ENCODE data around the gene LLGL2. TPM values are rescaled to one million over a fixed set of nuclear protein-coding genes. Genes with fewer than 3 reads are reported as not detected.

LLGL2 gene
- total RNA-seq, 4 donors from 2014 or later = 35.6 to 73.5 (median 53.8) TPM

DNA sequence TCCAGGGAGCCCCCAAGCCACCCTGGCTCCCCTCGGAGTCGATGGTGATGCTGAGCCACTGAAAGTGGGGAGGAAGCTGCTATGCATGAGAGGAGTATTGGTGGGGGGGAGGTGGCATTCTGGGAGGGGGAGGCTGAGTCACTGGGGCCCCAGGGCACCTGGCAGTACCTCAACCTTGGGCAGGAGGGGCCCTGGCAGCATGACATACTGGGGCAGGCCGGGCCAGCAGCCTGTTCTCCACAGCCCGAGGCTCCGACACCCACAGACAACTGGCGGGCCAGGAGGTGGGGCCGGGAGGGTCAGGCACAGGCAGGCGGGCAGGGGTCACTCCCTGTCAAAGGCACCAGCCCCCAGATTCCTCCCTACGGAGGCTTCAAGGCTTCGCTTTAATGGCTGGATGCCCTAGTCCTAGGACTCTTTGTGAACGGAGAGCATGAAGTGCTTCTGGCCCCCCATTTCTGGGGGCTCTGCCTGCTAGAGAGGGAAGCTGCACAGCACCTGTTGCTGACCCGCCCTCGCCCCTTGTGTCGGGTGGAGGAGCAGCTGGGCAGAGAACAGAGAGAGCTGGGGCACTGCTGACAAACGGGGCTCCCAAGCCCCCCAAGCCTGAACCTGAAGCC, 11.1 kb upstream of the LLGL2 start:
- intact Hi-C loops (cut with DNase I) = no loop called here
- no peaks in the 10 kb centered on the region for H3K27me3 ChIP-seq
- peaks cover 42 to 43% of the 10 kb centered on the region in 2 donors for H3K4me1 ChIP-seq
- H3K4me3 ChIP-seq (replicated peaks in 1 of 3) = peak overlapping the region; percentile 43 to 98 (median 77)
- peaks cover 0 to 4% of the 10 kb centered on the region in 2 donors for H3K36me3 ChIP-seq
- no peak for TF ChIP-seq CTCF (IDR thresholded peaks at IDR 0.05)
- no peak for TF ChIP-seq POLR2A (IDR thresholded peaks at IDR 0.05)
- DNase-seq = peak; percentile 64 to 69
- H3K27ac ChIP-seq = peak overlapping the region; percentile 85 to 87 (median 85)
- 17 to 28% methylated on average over 2 to 12 of the region's 15 CpGs for WGBS, 2 donors
- H3K9me3 ChIP-seq = no peaks in the 10 kb centered on the region

DNA sequence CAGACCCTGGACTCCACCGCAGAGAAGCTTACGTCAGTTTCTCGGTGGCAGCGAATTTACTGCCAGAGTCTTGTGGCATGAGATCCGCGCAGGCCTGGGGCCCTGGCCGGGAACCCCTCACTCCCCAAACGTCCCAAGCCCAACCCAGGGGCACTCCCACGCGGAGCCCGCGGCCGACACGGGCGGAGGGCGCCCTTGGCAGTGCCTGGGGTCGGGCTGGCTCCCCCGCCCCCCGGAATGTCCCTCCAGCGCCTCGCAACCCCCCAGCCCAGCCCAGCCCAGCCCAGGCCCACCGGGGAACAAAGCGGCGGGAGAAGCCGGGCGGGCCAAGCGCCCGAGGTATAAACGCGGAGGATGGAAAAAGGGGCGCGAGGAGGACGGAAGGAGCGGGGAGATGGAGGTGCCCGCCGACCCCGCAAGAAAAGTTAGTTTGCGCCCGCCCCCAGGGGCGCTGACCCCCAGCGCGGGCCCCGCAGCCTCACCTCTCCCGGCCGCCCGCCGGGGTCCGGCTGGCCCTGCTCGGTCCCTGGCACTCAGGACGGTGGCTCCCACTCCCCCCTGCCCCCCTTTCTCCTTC, 10.5 kb upstream of the LLGL2 start:
- intact Hi-C loops (cut with DNase I) = no loop called here
- 0 to 4% methylated on average over 17 to 20 of the region's 50 CpGs for WGBS, 2 donors
- H3K4me3 ChIP-seq (replicated peaks in 1 of 3) = peak overlapping the region; percentile 43 to 98 (median 77)
- peak; percentile 33 to 37 for DNase-seq
- H3K27ac ChIP-seq = peak overlapping the region; percentile 85 to 87 (median 85)
- TF ChIP-seq CTCF (IDR thresholded peaks at IDR 0.05) (no peak), POLR2A (IDR thresholded peaks at IDR 0.05) (peak in 1 of 2 donors; percentile 49)
- H3K27me3 ChIP-seq = no peaks in the 10 kb centered on the region
- H3K4me1 ChIP-seq = peaks cover 38 to 39% of the 10 kb centered on the region in 2 donors
- H3K9me3 ChIP-seq = no peaks in the 10 kb centered on the region
- peaks cover 0 to 4% of the 10 kb centered on the region in 2 donors for H3K36me3 ChIP-seq

DNA sequence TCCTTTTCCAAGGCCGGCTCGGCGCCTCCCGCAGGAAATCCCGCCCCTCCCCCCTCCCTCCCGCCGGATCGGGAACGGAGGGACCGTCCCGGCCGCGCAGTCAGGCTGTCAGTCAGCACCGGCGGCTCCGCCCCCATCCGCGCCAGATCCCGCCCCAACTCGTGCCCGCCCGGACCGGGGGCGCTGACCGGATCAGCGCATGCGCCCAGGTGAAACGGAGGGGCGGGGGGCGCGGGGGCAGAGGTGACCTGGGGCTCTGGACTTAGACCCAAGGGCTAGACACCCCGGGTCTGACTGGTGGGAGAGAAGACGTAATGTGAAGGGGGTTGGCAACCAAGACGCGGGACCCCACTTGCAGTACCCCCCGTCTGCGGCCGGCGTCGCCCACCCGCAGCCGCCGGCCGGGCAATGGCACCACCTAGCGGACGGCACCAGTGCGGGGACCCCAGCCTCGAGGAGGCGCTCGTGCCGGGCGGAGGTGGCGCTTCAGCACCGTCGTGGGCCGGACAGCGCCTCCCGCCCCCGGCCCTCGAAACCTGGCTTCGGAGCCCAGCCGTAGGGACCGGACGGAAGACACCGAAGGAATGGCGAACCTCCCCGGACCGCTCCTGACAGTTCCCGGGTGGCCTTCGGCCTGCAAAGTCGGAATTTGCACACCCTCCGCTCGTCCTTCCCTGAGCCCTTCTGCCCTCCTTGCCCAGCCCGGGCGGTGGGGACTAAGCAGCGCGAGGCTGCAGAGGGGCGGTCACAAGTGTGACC, 9.8 kb upstream of the LLGL2 start, which contains the start of gene CASKIN2:
CASKIN2 (minus strand) TSS at position 42 of the 759 bp plus-strand sequence. CDS start 1,733 bp downstream, outside the sequence.
- TF ChIP-seq POLR2A (IDR thresholded peaks at IDR 0.05) (no peak), CTCF (IDR thresholded peaks at IDR 0.05) (peak; percentile 88 to 99 (median 96))
- WGBS, 2 donors = 0% methylated on average over 14 to 52 of the region's 78 CpGs
- peak within 1 kb of the TSS; percentile 85 to 87 (median 85) for H3K27ac ChIP-seq
- DNase-seq = peak; percentile 96 to 97
- H3K4me1 ChIP-seq = peaks cover 38 to 39% of the 10 kb centered on the region in 2 donors
- H3K36me3 ChIP-seq = peaks cover 0 to 4% of the 10 kb centered on the region in 2 donors
- intact Hi-C loops (cut with DNase I) = no loop called here
- H3K9me3 ChIP-seq = no peaks in the 10 kb centered on the region
- H3K4me3 ChIP-seq (replicated peaks in 1 of 3) = peak within 1 kb of the TSS; percentile 43 to 98 (median 77)
- no peaks in the 10 kb centered on the region for H3K27me3 ChIP-seq

DNA sequence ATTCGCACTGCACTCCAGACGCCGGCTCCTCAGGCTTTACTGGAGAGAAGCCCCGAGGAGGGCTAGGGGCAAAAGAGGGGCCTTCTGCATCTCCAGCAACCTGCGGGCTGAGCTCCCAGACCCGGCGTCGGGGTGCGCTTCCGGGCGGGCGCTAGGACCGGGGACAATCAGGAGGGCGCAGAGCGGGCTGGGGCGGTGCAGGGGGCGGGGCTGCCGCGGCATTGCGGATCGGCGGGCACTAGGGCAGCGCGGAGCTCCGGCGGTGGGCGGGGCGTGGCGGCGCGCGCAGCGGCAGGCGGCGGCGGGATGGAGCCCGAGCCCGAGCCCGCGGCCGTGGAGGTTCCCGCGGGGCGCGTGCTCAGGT, 9.3 kb upstream of the LLGL2 start, which contains the start of gene TSEN54:
TSEN54 (plus strand) TSS at position 274 of the 364 bp plus-strand sequence; CDS start at position 307, 33 bp downstream.
- H3K27ac ChIP-seq = peak within 1 kb of the TSS; percentile 70 to 87 (median 85)
- peaks cover 37 to 38% of the 10 kb centered on the region in 2 donors for H3K4me1 ChIP-seq
- H3K36me3 ChIP-seq = peaks cover 0 to 4% of the 10 kb centered on the region in 2 donors
- TF ChIP-seq CTCF (IDR thresholded peaks at IDR 0.05) = no peak
- peak in 1 of 2 donors; percentile 64 for TF ChIP-seq POLR2A (IDR thresholded peaks at IDR 0.05)
- no peaks in the 10 kb centered on the region for H3K27me3 ChIP-seq
- DNase-seq = peak; percentile 94
- no peaks in the 10 kb centered on the region for H3K9me3 ChIP-seq
- WGBS, 2 donors = 0% methylated on average over 11 of the region's 45 CpGs; no CpG with 5 or more reads in 1 of the 2 donors
- intact Hi-C loops (cut with DNase I) = no loop called here
- peak within 1 kb of the TSS; percentile 43 to 98 (median 77) for H3K4me3 ChIP-seq (replicated peaks in 1 of 3)

Measured in thyroid gland (tissue), 4 donors.